Measurements from ENCODE around the gene DHX40. TPM values are rescaled to one million over a fixed set of nuclear protein-coding genes. Genes with fewer than 3 reads are reported as not detected.
"Not testable (repeated sequence)": the region's sequence is repeated elsewhere in the genome, so short reads cannot be mapped to it uniquely, and the experiment has no call there.

The DHX40 gene, protein sequence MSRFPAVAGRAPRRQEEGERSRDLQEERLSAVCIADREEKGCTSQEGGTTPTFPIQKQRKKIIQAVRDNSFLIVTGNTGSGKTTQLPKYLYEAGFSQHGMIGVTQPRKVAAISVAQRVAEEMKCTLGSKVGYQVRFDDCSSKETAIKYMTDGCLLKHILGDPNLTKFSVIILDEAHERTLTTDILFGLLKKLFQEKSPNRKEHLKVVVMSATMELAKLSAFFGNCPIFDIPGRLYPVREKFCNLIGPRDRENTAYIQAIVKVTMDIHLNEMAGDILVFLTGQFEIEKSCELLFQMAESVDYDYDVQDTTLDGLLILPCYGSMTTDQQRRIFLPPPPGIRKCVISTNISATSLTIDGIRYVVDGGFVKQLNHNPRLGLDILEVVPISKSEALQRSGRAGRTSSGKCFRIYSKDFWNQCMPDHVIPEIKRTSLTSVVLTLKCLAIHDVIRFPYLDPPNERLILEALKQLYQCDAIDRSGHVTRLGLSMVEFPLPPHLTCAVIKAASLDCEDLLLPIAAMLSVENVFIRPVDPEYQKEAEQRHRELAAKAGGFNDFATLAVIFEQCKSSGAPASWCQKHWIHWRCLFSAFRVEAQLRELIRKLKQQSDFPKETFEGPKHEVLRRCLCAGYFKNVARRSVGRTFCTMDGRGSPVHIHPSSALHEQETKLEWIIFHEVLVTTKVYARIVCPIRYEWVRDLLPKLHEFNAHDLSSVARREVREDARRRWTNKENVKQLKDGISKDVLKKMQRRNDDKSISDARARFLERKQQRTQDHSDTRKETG
- total RNA-seq = 17.0 and 20.5 TPM in 2 replicates

DNA sequence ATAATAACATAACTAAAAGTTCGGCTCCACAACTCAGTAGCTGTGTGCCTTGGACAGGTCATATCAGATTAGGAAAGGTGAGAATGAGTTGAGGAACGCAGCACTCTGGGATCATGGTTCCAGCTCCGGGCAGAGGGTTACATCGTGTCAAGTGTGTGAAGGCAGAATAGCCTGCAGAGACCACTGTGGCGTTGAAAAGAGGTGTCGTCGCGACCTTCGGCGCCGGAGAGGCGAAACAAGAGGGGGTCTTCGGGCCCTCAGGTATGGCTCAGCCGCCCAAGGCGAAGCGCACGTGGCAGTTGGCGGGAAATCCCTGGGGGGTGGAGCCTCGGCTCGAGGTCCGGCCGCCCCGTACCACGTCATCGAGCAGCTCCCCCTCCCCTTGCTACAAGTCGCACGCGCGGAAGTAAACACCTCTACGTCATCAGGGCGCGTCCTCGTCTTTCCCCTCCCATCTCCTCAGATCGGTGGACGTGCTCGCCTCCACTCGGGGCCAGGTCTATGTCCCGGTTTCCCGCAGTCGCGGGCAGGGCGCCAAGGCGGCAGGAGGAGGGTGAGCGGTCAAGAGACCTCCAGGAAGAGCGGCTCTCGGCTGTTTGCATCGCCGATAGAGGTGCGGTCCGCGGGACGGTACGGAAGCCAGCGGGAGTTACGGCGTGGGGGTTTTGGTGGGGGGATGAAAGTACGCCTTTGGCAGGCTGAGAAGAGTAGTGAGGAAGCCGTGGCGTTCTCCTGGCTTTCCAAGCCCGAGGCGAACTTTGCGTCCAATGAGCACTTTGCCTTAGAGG lies at the start of gene DHX40:
TSS of gene DHX40 (plus strand) at position 440 of the 788 bp plus-strand sequence. CDS start at position 502, 62 bp downstream.
- H3K36me3 Mint-ChIP-seq (ENCODE audit: low read depth) = peaks cover 8% of the 10 kb centered on the region
- peaks cover 2% of the 10 kb centered on the region for H3K27me3 Mint-ChIP-seq
- intact Hi-C loops (cut with micrococcal nuclease) = loop anchor here (1.0 to 5.0 kb wide), 3 partner anchors 54 to 233 kb away; partner anchors contain the start of genes CLTC and YPEL2
- H3K9me3 Mint-ChIP-seq = peaks cover 6% of the 10 kb centered on the region
- peak within 1 kb of the TSS; percentile 100 for H3K4me3 Mint-ChIP-seq
- peaks cover 21% of the 10 kb centered on the region for H3K4me1 Mint-ChIP-seq
- peak; percentile 98 for DNase-seq
- peak within 1 kb of the TSS; percentile 100 for H3K27ac Mint-ChIP-seq

DNA sequence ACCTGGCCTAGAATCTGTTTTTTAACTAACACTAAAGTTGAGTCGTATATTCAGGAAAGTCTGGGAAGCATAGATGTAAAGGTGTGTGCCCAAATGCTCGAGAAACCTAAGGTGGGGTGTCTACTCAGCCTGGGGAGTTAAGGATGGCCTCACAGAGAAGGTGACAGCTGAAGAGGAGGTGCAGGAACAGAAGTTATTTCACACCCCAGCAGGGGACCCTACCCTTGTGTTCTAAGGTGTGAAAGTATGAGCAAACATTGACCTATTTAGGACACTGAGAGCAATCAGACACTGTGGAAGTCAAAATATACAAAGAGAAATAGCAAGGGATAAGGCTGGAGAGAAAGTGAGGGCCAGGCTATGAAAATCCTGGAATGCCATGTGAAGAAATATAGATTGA lies 49.0 kb upstream of the DHX40 start:
- Mint-ChIP-seq H3K27ac (no peak overlapping the region), H3K9me3 (no peaks in the 10 kb centered on the region), H3K4me1 (peaks cover 2% of the 10 kb centered on the region), H3K27me3 (peaks cover 3% of the 10 kb centered on the region), H3K4me3 (no peak overlapping the region), H3K36me3 (ENCODE audit: low read depth) (no peaks in the 10 kb centered on the region)
- no peak for DNase-seq
- intact Hi-C loops (cut with micrococcal nuclease) = no loop called here

DNA sequence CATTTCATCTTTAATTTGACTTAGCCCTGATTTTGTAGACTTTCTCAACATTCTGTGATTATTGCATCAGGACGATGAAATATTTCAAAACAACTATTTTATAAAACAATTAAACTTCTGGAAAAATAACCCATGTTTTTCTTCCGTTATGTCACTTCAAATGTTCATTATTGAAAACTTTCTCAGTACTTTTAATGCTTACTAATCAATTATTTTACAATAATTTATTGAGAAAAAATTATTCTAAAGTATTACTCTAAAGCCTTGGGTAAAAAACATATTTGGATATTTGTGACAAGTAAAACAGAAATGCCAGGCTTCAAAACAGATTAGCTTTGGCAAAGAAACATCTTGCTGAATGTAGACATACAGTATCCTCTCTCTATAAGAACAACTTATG lies 46.3 kb upstream of the DHX40 start:
- Mint-ChIP-seq H3K27me3 (peaks cover 7% of the 10 kb centered on the region), H3K36me3 (ENCODE audit: low read depth) (no peaks in the 10 kb centered on the region), H3K9me3 (no peaks in the 10 kb centered on the region), H3K4me1 (peaks cover 4% of the 10 kb centered on the region), H3K27ac (no peak overlapping the region), H3K4me3 (no peak overlapping the region)
- DNase-seq = no peak
- intact Hi-C loops (cut with micrococcal nuclease) = no loop called here

GRCh38 chr17:59520251-59520650 lies 45.2 kb upstream of the DHX40 start:
- Mint-ChIP-seq H3K4me1 (peaks cover 4% of the 10 kb centered on the region), H3K27me3 (peaks cover 9% of the 10 kb centered on the region), H3K9me3 (no peaks in the 10 kb centered on the region), H3K27ac (no peak overlapping the region), H3K36me3 (ENCODE audit: low read depth) (no peaks in the 10 kb centered on the region), H3K4me3 (no peak overlapping the region)
- no peak for DNase-seq
- intact Hi-C loops (cut with micrococcal nuclease) = loop anchor here (2.0 kb wide), 1 partner anchor 209 kb away; no protein-coding TSS in a partner anchor

DNA sequence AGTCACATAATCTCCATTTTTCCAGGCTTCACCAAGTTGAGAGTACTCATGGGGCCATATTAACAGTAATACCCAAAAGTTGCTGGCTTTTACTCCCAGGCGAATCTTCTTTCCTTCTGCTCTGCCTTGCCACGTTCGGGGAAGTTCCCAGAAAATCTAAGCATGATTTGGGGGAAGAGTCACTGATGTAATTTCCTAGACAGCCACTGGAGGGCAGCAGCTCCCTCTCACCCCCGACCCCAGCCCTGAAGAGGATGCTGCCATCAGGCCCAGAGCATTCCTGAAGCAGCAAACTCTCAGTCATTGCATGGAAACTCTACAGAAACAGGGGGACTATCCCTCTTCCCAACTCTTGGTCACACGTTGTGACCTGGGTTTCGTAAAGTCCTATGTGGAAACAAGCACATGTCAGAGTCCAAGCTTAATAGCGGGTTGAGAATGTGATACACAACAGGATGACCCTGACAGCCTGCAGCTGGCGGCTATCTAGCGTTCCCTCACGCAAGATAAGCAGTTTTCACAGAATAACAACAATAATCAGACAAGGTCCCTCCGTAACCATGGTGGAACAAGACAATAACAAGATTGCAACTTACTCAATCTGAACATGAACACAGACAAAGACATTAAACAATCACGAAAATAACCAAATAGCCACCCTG lies 43.8 kb upstream of the DHX40 start:
- Mint-ChIP-seq H3K27me3 (peaks cover 17% of the 10 kb centered on the region), H3K36me3 (ENCODE audit: low read depth) (no peaks in the 10 kb centered on the region), H3K4me1 (peaks cover 4% of the 10 kb centered on the region), H3K4me3 (no peak overlapping the region), H3K27ac (no peak overlapping the region), H3K9me3 (no peaks in the 10 kb centered on the region)
- intact Hi-C loops (cut with micrococcal nuclease) = loop anchor here (2.0 kb wide), 1 partner anchor 211 kb away; no protein-coding TSS in a partner anchor
- DNase-seq = peak; percentile 88

GRCh38 chr17:59524930-59525329 lies 40.5 kb upstream of the DHX40 start:
- H3K27ac Mint-ChIP-seq; DNase-seq; intact Hi-C loops (cut with micrococcal nuclease); H3K4me3 Mint-ChIP-seq; H3K36me3 Mint-ChIP-seq (ENCODE audit: low read depth); H3K4me1 Mint-ChIP-seq; H3K9me3 Mint-ChIP-seq: not testable (repeated sequence)
- H3K27me3 Mint-ChIP-seq = peaks cover 29% of the 10 kb centered on the region

DNA sequence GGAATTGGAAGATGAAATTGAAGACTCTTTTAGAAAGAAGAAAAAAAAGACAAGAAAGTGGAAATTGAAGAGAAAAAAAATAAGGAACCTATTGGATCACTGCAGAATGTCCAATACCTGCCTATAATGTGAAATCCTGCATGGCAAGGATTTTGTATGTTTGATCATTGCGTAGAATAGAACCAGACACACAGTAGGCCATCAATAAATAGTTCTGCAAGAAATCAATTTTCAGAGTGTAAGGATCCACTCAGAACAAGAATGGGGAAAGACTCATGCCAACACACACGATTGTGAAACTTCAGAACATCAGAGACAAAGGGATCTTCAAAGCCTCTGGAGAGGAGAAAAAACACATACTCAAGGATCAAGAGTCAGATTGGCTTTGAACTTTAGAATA lies 39.7 kb upstream of the DHX40 start:
- no peak overlapping the region for H3K4me3 Mint-ChIP-seq
- DNase-seq = no peak
- H3K27ac Mint-ChIP-seq = no peak overlapping the region
- H3K27me3 Mint-ChIP-seq = peaks cover 27% of the 10 kb centered on the region
- no peaks in the 10 kb centered on the region for H3K36me3 Mint-ChIP-seq (ENCODE audit: low read depth)
- intact Hi-C loops (cut with micrococcal nuclease) = no loop called here
- peaks cover 4% of the 10 kb centered on the region for H3K4me1 Mint-ChIP-seq
- H3K9me3 Mint-ChIP-seq = no peaks in the 10 kb centered on the region

- intact Hi-C loops (cut with micrococcal nuclease) = no loop called here
- H3K27ac Mint-ChIP-seq = no peak overlapping the region
- DNase-seq = no peak
- H3K36me3 Mint-ChIP-seq (ENCODE audit: low read depth) = no peaks in the 10 kb centered on the region
- H3K27me3 Mint-ChIP-seq = peaks cover 27% of the 10 kb centered on the region
- no peaks in the 10 kb centered on the region for H3K9me3 Mint-ChIP-seq
- no peak overlapping the region for H3K4me3 Mint-ChIP-seq
- H3K4me1 Mint-ChIP-seq = peaks cover 2% of the 10 kb centered on the region
Observed at GRCh38 chr17:59526451-59526850, 39.0 kb upstream of the DHX40 start.

DNA sequence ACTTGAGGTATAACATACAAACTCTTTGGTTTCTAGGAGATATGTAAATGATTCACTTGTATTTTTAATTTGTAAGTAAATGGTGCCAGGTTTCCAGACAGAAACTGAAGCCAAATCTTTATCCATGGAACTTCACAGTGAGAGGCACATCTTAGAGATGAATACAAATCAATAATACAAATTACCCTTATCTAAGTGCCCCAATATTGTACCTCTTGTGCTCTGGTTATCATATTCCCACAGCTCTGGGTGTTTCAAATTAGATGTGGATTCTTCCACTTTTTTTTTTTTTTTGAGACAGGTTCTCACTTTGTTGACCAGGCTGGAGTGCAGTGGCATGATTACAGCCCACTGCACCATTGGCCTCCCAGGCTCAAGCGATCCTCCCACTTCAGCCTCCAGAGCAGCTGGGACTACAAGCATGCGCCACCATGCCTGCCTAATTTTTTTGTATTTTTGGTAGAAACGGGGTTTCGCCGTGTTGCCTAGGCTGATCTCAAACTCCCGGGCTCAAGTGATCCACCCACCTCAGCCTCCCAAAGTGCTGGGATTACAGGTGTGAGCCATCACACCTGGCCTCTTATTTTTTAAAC lies 38.0 kb upstream of the DHX40 start:
- Mint-ChIP-seq H3K27ac (no peak overlapping the region), H3K4me1 (no peaks in the 10 kb centered on the region), H3K4me3 (no peak overlapping the region), H3K27me3 (peaks cover 25% of the 10 kb centered on the region), H3K9me3 (no peaks in the 10 kb centered on the region), H3K36me3 (ENCODE audit: low read depth) (no peaks in the 10 kb centered on the region)
- no peak for DNase-seq
- intact Hi-C loops (cut with micrococcal nuclease) = no loop called here

DNA sequence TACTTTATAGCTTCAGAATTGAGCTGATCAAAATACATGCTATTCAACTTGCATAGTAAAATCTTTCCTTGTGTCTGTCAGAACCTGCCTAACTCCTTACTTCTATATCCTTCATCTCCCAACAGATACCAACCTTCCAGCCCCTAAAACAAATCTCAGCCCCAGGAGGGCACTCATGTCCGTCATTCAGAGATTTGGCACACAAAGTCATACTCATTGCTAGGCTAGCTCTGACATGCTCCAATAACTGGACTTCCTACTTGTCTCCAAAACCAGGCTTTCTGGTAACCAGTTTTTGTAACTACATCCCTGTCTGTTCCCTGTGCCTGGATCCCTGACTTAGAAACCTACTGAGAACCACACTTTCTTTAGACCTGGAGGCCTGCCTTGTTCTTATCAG lies 37.5 kb upstream of the DHX40 start:
- Mint-ChIP-seq H3K27ac (no peak overlapping the region), H3K27me3 (peaks cover 25% of the 10 kb centered on the region), H3K4me3 (no peak overlapping the region), H3K9me3 (no peaks in the 10 kb centered on the region), H3K36me3 (ENCODE audit: low read depth) (no peaks in the 10 kb centered on the region), H3K4me1 (no peaks in the 10 kb centered on the region)
- intact Hi-C loops (cut with micrococcal nuclease) = no loop called here
- no peak for DNase-seq

DNA sequence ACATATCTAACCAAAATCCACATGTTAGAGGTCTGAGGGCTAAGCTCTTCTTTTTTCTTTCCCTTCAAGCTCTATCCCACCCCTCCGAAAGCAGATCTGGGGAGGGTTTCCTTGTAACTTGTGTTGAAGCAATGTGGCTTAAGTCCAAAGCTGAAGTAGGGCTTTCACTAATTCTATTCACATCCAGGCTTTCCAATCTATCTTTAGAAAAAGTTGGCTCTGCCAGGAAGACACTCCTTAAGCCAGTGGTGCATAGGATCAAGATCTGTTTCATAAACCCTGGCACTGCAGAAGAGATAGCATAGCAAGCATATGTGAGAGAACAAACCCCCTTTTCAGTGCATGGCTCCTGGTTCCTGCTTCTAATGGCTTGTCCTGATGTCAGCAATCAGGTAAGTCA lies 34.9 kb upstream of the DHX40 start:
- intact Hi-C loops (cut with micrococcal nuclease) = no loop called here
- no peak for DNase-seq
- Mint-ChIP-seq H3K9me3 (no peaks in the 10 kb centered on the region), H3K27me3 (peaks cover 22% of the 10 kb centered on the region), H3K4me1 (no peaks in the 10 kb centered on the region), H3K27ac (no peak overlapping the region), H3K36me3 (ENCODE audit: low read depth) (no peaks in the 10 kb centered on the region), H3K4me3 (no peak overlapping the region)

GRCh38 chr17:59533694-59534093 lies 31.7 kb upstream of the DHX40 start:
- H3K9me3 Mint-ChIP-seq = no peaks in the 10 kb centered on the region
- H3K4me1 Mint-ChIP-seq = no peaks in the 10 kb centered on the region
- peaks cover 16% of the 10 kb centered on the region for H3K27me3 Mint-ChIP-seq
- no peaks in the 10 kb centered on the region for H3K36me3 Mint-ChIP-seq (ENCODE audit: low read depth)
- intact Hi-C loops (cut with micrococcal nuclease) = no loop called here
- H3K4me3 Mint-ChIP-seq = no peak overlapping the region
- no peak for DNase-seq
- no peak overlapping the region for H3K27ac Mint-ChIP-seq

DNA sequence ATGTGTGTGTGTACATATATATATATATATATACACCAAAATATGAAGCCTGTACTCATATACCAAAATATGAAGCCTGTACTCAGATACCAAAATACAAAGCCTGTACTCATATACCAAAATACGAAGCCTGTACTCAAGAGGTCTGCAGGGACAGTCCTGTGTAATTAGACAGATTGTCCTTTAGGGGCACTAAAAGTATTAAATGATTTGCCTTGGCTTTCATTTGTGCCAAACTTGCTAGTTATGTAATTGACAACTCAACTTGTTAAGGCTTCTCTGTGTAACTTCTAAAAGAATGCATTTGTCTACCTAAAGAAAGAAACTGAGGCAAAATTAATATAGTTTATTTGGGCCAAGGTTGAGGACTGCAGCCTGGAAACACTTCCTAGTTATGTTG lies 30.8 kb upstream of the DHX40 start:
- no peaks in the 10 kb centered on the region for H3K9me3 Mint-ChIP-seq
- H3K4me1 Mint-ChIP-seq = no peaks in the 10 kb centered on the region
- no peak overlapping the region for H3K4me3 Mint-ChIP-seq
- H3K27ac Mint-ChIP-seq = no peak overlapping the region
- no peaks in the 10 kb centered on the region for H3K36me3 Mint-ChIP-seq (ENCODE audit: low read depth)
- DNase-seq = no peak
- intact Hi-C loops (cut with micrococcal nuclease) = no loop called here
- peaks cover 16% of the 10 kb centered on the region for H3K27me3 Mint-ChIP-seq
